Spleen (tissue), 7 donors: ENCODE results near the gene SELENOM.

Source experiments
- CTCF ChIP-seq, 11 experiments: fragments of 200-600 bp in 7 of 11; fragments of 450-650 bp in 4 of 11; sonication (generic) in 4 of 11; IDR thresholded peaks in 8 of 11; conservative IDR thresholded peaks in 3 of 11; 1 replicate in 7 of 11; 2 replicates in 4 of 11; pipeline versions ENCODE4 v1.4.0 to v1.8.0; 2016 to 2021; ENCODE audit warnings: antibody characterized with exemption in 11 of 11, inconsistent platforms in 4 of 11, mild to moderate bottlenecking in 1 of 11
- POLR2A ChIP-seq, 3 donors: fragments of 450-650 bp; IDR thresholded peaks; one replicate each; pipeline ENCODE4 v1.5.1; 2017; ENCODE audit warnings: antibody characterized with exemption in 3 of 3, mild to moderate bottlenecking in 1 of 3
- POLR2AphosphoS5 ChIP-seq, 3 donors: sonication (generic); formaldehyde crosslinking; IDR thresholded peaks; one replicate each; pipeline ENCODE4 v1.5.1; 2017; ENCODE audit warnings: antibody characterized with exemption in 3 of 3
- donor health status: DM: no; HTN: no; CAD: no; lungs with moderate emphysema.
- donor health status: DM: no; HTN: no; CAD: no.
- donor health status: DM: no; HTN: no; CAD: no.

DNA sequence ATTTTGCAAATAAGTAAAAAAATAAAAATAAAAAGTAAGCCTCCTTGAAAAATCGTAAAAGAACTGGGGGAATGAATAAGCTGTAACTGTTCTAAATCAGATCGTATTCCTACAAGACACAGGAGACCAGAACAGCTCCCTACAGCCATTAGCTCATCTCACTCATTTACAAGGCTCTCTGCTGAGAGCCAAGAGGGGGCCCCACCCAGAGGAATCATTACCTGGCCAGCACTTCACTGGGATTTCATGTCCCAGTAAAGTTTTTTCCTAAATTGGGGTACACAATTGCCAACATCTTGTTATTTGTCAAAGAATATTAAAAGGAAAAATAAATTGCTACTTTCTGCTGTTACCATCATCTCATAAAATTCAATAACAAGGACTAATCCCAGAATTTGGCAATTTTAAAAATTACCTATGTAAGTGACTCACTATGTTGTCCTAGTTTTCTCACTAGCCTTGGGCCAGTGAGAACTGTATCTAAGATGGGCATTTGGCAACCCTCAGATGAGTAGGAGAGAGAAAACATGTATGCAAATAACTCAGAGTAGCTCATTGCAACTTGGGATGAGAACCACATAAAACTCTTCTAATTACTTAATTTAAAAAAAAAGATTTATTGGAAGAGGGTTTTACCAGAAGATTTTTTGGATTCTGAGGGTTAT, 44.7 kb downstream of the SELENOM start:
- no peak for TF ChIP-seq CTCF (IDR thresholded peaks at IDR 0.05 in 8 of 11, conservative IDR thresholded peaks at IDR 0.05 in 3 of 11)
- TF ChIP-seq POLR2A (IDR thresholded peaks at IDR 0.05) = no peak
- no peak for TF ChIP-seq POLR2AphosphoS5 (IDR thresholded peaks at IDR 0.05)
